ENCODE data around the gene NOS1AP. TPM values are rescaled to one million over a fixed set of nuclear protein-coding genes. Genes with fewer than 3 reads are reported as not detected.

Gene NOS1AP
- total RNA-seq, 1 experiment from 2014 or later, result 9.9 TPM

- peak; percentile 56 for TF ChIP-seq CTCF (IDR thresholded peaks at IDR 0.05; ENCODE audit: unreplicated experiment)
- Mint-ChIP-seq H3K4me3 (ENCODE audit: low read depth, unreplicated experiment) (no peak overlapping the region), H3K4me1 (ENCODE audit: low read depth, unreplicated experiment) (peaks cover 8% of the 10 kb centered on the region), H3K27ac (ENCODE audit: unreplicated experiment) (no peak overlapping the region), H3K27me3 (ENCODE audit: unreplicated experiment) (no peaks in the 10 kb centered on the region), H3K9me3 (ENCODE audit: low read depth, unreplicated experiment) (no peaks in the 10 kb centered on the region), H3K36me3 (ENCODE audit: insufficient read depth, unreplicated experiment) (no peaks in the 10 kb centered on the region)
- BruUV-seq (replicated peaks), result no TSS peak
- intact Hi-C loops (cut with micrococcal nuclease; ENCODE audit: unreplicated experiment), result loop anchor here (1.0 to 2.0 kb wide), 3 partner anchors 36 to 484 kb away; no protein-coding TSS in a partner anchor
- CTCF ChIA-PET, result interaction anchor here (0.6 to 2.9 kb wide), 5 partner anchors 37 to 1003 kb away, joined by 3 to 13 read pairs (median 5); partner anchors contain the start of gene NOS1AP
- DNase-seq, result peak; percentile 32
These were observed 207.0 kb downstream of the NOS1AP start for GRCh38 chr1:162276493-162276892.

GRCh38 chr1:162279136-162279498 is 209.6 kb downstream of the NOS1AP start:
- Mint-ChIP-seq H3K27ac (ENCODE audit: unreplicated experiment) (no peak overlapping the region), H3K4me3 (ENCODE audit: low read depth, unreplicated experiment) (no peak overlapping the region), H3K4me1 (ENCODE audit: low read depth, unreplicated experiment) (peaks cover 10% of the 10 kb centered on the region), H3K36me3 (ENCODE audit: insufficient read depth, unreplicated experiment) (no peaks in the 10 kb centered on the region), H3K9me3 (ENCODE audit: low read depth, unreplicated experiment) (no peaks in the 10 kb centered on the region), H3K27me3 (ENCODE audit: unreplicated experiment) (no peaks in the 10 kb centered on the region)
- DNase-seq, result no peak
- TF ChIP-seq CTCF (IDR thresholded peaks at IDR 0.05; ENCODE audit: unreplicated experiment), result no peak
- CTCF ChIA-PET, result no interaction called here
- no TSS peak for BruUV-seq (replicated peaks)
- intact Hi-C loops (cut with micrococcal nuclease; ENCODE audit: unreplicated experiment), result no loop called here

- DNase-seq, result no peak
- no peaks in the 10 kb centered on the region for H3K36me3 Mint-ChIP-seq (ENCODE audit: insufficient read depth, unreplicated experiment)
- CTCF ChIA-PET, result no interaction called here
- H3K9me3 Mint-ChIP-seq (ENCODE audit: low read depth, unreplicated experiment), result no peaks in the 10 kb centered on the region
- no peak overlapping the region for H3K27ac Mint-ChIP-seq (ENCODE audit: unreplicated experiment)
- intact Hi-C loops (cut with micrococcal nuclease; ENCODE audit: unreplicated experiment), result no loop called here
- no peak overlapping the region for H3K4me3 Mint-ChIP-seq (ENCODE audit: low read depth, unreplicated experiment)
- peaks cover 33% of the 10 kb centered on the region for H3K4me1 Mint-ChIP-seq (ENCODE audit: low read depth, unreplicated experiment)
- BruUV-seq (replicated peaks), result no TSS peak
- TF ChIP-seq CTCF (IDR thresholded peaks at IDR 0.05; ENCODE audit: unreplicated experiment), result no peak
- H3K27me3 Mint-ChIP-seq (ENCODE audit: unreplicated experiment), result no peaks in the 10 kb centered on the region
These were observed 211.9 kb downstream of the NOS1AP start for GRCh38 chr1:162281426-162281825.

- Mint-ChIP-seq H3K4me3 (ENCODE audit: low read depth, unreplicated experiment) (no peak overlapping the region), H3K27ac (ENCODE audit: unreplicated experiment) (no peak overlapping the region), H3K27me3 (ENCODE audit: unreplicated experiment) (no peaks in the 10 kb centered on the region), H3K36me3 (ENCODE audit: insufficient read depth, unreplicated experiment) (no peaks in the 10 kb centered on the region), H3K9me3 (ENCODE audit: low read depth, unreplicated experiment) (no peaks in the 10 kb centered on the region), H3K4me1 (ENCODE audit: low read depth, unreplicated experiment) (peaks cover 25% of the 10 kb centered on the region)
- DNase-seq, result no peak
- intact Hi-C loops (cut with micrococcal nuclease; ENCODE audit: unreplicated experiment), result loop anchor here (2.0 kb wide), 1 partner anchor 109 kb away; no protein-coding TSS in a partner anchor
- BruUV-seq (replicated peaks), result no TSS peak
- no peak for TF ChIP-seq CTCF (IDR thresholded peaks at IDR 0.05; ENCODE audit: unreplicated experiment)
- CTCF ChIA-PET, result no interaction called here
These were observed 214.2 kb downstream of the NOS1AP start for GRCh38 chr1:162283657-162284056.

All from Calu3 (cell line).